ENCODE results near the gene ZRANB3. TPM values are rescaled to one million over a fixed set of nuclear protein-coding genes. Genes with fewer than 3 reads are reported as not detected.
"Not testable (repeated sequence)": the region's sequence is repeated elsewhere in the genome, so short reads cannot be mapped to it uniquely, and the experiment has no call there.

The ZRANB3 gene
- total RNA-seq, 1 experiment from 2014 or later, result 16.3 TPM

- H3K27ac Mint-ChIP-seq (ENCODE audit: low read depth, unreplicated experiment), result no peak overlapping the region
- BruUV-seq (replicated peaks), result no TSS peak
- TF ChIP-seq CTCF (IDR thresholded peaks at IDR 0.05; ENCODE audit: unreplicated experiment), result no peak
Observed at GRCh38 chr2:135512099-135512498, 18.9 kb downstream of the ZRANB3 start.

GRCh38 chr2:135510577-135510976, 20.4 kb downstream of the ZRANB3 start:
- no peaks in the 10 kb centered on the region for H3K27me3 Mint-ChIP-seq (ENCODE audit: insufficient read depth, unreplicated experiment)
- H3K27ac Mint-ChIP-seq (ENCODE audit: low read depth, unreplicated experiment), result no peak overlapping the region
- no peaks in the 10 kb centered on the region for H3K4me1 Mint-ChIP-seq (ENCODE audit: insufficient read depth, unreplicated experiment)
- H3K9me3 Mint-ChIP-seq (ENCODE audit: unreplicated experiment), result peaks cover 8% of the 10 kb centered on the region
- no peak overlapping the region for H3K4me3 Mint-ChIP-seq (ENCODE audit: unreplicated experiment)
- no TSS peak for BruUV-seq (replicated peaks)
- no peak for DNase-seq (ENCODE audit: unreplicated experiment)
- no peak for TF ChIP-seq CTCF (IDR thresholded peaks at IDR 0.05; ENCODE audit: unreplicated experiment)
- peaks cover 4% of the 10 kb centered on the region for H3K36me3 Mint-ChIP-seq (ENCODE audit: insufficient read depth, unreplicated experiment)
- intact Hi-C loops (cut with micrococcal nuclease), result no loop called here
- ChIA-PET POLR2A (no interaction called here), CTCF (interaction anchor here (0.6 kb wide), 1 partner anchor 55 kb away, joined by 3 read pairs; no protein-coding TSS in a partner anchor)

More at GRCh38 chr2:135512099-135512498, 18.9 kb downstream of the ZRANB3 start:
- intact Hi-C loops (cut with micrococcal nuclease), result no loop called here
- POLR2A ChIA-PET, result no interaction called here
- peaks cover 8% of the 10 kb centered on the region for H3K9me3 Mint-ChIP-seq (ENCODE audit: unreplicated experiment)
- no peak overlapping the region for H3K4me3 Mint-ChIP-seq (ENCODE audit: unreplicated experiment)
- no peaks in the 10 kb centered on the region for H3K27me3 Mint-ChIP-seq (ENCODE audit: insufficient read depth, unreplicated experiment)
- DNase-seq (ENCODE audit: unreplicated experiment), result no peak
- no peaks in the 10 kb centered on the region for H3K4me1 Mint-ChIP-seq (ENCODE audit: insufficient read depth, unreplicated experiment)
- H3K36me3 Mint-ChIP-seq (ENCODE audit: insufficient read depth, unreplicated experiment), result peaks cover 4% of the 10 kb centered on the region
- CTCF ChIA-PET, result interaction anchor here (0.6 kb wide), 1 partner anchor 13 kb away, joined by 3 read pairs; no protein-coding TSS in a partner anchor

GRCh38 chr2:135504811-135505210, 26.2 kb downstream of the ZRANB3 start:
- intact Hi-C loops (cut with micrococcal nuclease), result no loop called here
- Mint-ChIP-seq H3K27me3 (ENCODE audit: insufficient read depth, unreplicated experiment) (no peaks in the 10 kb centered on the region), H3K36me3 (ENCODE audit: insufficient read depth, unreplicated experiment) (peaks cover 30% of the 10 kb centered on the region), H3K9me3 (ENCODE audit: unreplicated experiment) (peaks cover 4% of the 10 kb centered on the region), H3K4me3 (ENCODE audit: unreplicated experiment) (no peak overlapping the region), H3K27ac (ENCODE audit: low read depth, unreplicated experiment) (no peak overlapping the region), H3K4me1 (ENCODE audit: insufficient read depth, unreplicated experiment) (no peaks in the 10 kb centered on the region)
- TF ChIP-seq CTCF (IDR thresholded peaks at IDR 0.05; ENCODE audit: unreplicated experiment), result no peak
- BruUV-seq (replicated peaks), result no TSS peak
- DNase-seq (ENCODE audit: unreplicated experiment), result no peak
- ChIA-PET POLR2A (interaction anchor here (0.7 to 1.2 kb wide), 3 partner anchors 27 to 440 kb away, joined by 3 read pairs; no protein-coding TSS in a partner anchor), CTCF (interaction anchor here (1.0 kb wide), 1 partner anchor 10 kb away, joined by 4 read pairs; no protein-coding TSS in a partner anchor)

GRCh38 chr2:135498588-135498987, 32.4 kb downstream of the ZRANB3 start:
- intact Hi-C loops (cut with micrococcal nuclease), result loop anchor here (10.0 kb wide), 1 partner anchor 86 kb away; no protein-coding TSS in a partner anchor
- H3K4me3 Mint-ChIP-seq (ENCODE audit: unreplicated experiment); POLR2A ChIA-PET; H3K27ac Mint-ChIP-seq (ENCODE audit: low read depth, unreplicated experiment); DNase-seq (ENCODE audit: unreplicated experiment); BruUV-seq (replicated peaks); H3K27me3 Mint-ChIP-seq (ENCODE audit: insufficient read depth, unreplicated experiment); CTCF ChIA-PET: not testable (repeated sequence)
- peaks cover 13% of the 10 kb centered on the region for H3K4me1 Mint-ChIP-seq (ENCODE audit: insufficient read depth, unreplicated experiment)
- peaks cover 25% of the 10 kb centered on the region for H3K9me3 Mint-ChIP-seq (ENCODE audit: unreplicated experiment)
- H3K36me3 Mint-ChIP-seq (ENCODE audit: insufficient read depth, unreplicated experiment), result peaks cover 62% of the 10 kb centered on the region

Measured in MCF 10A (cell line).